GM18498 (cell line): ENCODE measurements around the gene CDH4.

Experiments
- ATAC-seq: cut with Tn5 transposase; IDR thresholded peaks from one replicate; pipeline ENCODE4 v1.9.1; 2021; ENCODE audit warnings: mild to moderate bottlenecking, moderate library complexity; ENCODE audit not compliant: unreplicated experiment

CDH4 gene

DNA sequence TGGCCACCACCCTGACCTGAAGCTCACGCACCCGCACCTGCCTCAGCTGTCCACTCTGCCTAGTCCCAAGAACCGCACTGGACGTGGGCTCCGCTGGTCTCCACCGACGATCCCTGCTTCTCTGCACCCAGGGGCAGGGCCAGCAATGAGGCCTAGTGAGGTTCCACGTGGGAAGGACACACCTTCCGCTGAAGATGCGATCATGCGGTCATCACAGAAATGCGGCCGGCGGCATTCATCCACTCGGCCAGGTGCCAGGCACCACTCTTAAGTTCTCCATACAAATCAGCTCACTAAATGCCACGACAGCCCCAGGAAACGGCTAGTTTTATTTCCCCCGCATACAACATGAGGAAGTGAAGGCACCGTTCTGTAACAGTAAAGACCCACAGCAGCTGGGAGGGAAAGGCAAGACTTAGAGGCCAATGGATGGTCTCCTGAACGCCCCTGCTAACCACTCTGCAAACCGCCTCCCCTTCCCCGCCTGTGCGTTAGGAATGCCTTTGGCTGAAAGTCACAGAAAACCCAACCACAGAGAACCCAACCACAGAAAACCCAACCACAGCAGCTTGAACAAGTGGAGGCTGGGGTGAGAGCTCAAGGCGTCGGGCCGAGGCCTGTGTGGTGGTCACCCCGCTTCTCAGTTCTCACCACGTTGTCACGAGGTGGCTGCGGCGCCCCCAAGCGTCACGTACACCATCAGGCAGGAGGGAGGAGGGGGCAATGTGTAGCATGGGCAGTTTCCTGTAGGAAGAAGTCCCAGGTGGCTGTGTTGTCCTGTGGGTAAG lies 609.2 kb downstream of the CDH4 start:
- ATAC-seq = no peak

GRCh38 chr20:61861858-61862257 lies 609.8 kb downstream of the CDH4 start:
- ATAC-seq = no peak

DNA sequence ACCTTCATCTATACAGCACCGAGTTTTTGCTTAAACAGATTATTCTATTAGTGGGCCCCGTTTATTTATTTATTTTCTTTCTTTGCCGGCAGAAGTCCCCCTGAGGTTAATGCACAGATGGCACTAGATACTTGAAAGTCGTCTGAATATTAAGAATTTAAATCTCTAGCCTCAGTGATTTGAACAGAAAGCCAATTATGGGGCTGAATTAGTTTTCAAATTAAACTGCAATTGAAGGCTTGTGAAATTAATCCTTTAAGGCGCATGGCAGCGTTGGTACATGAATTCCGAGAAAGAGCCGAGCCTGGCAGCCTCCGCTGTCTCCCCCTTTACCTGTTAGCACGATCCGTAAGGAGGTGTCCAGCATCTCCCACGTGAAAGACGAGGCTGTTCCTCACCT lies 610.8 kb downstream of the CDH4 start:
- ATAC-seq = no peak

DNA sequence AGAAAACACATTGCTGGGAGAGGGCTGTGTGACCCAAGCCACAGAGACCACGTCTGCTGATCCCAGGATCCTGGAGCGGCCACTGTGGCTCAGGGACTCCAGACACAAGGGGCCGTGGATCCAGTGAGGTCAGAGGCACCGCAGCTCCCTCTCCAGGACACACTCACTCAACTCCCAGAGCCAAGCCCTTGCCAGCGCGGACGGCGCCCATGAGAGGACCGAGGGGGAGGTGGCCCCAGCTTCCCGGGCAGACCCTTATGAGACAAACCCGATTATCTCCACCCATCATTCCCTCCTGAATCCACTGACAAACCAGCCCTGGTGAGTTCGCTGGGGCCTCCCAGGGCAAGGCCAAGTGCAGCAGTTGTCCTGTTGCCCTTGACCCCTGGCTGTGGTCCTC lies 612.4 kb downstream of the CDH4 start:
- no peak for ATAC-seq

DNA sequence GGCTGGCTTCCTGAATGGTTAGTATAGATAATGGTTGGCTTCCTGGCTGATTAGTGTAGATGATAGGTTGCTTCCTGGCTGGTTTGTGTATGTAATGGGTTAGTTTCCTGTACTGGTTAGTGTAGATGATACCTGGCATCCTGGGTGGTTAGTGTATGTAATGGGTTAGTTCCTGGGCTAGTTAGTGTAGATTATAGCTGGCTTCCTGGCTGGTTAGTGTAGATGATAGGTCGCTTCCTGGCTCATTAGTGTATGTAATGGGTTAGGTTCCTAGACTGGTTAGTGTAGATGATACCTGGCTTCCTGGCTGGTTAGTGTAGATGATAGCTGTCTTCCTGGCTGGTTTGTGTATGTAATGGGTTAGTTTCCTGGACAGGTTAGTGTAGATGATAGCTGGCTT lies 613.3 kb downstream of the CDH4 start:
- ATAC-seq = no peak

- no peak for ATAC-seq
These were observed 614.1 kb downstream of the CDH4 start for GRCh38 chr20:61866165-61866564.

GRCh38 chr20:61868006-61868405 lies 615.9 kb downstream of the CDH4 start:
- no peak for ATAC-seq

- no peak for ATAC-seq
These were observed 616.5 kb downstream of the CDH4 start for GRCh38 chr20:61868466-61869090.

GRCh38 chr20:61869750-61870507 lies 617.9 kb downstream of the CDH4 start:
- ATAC-seq = no peak

DNA sequence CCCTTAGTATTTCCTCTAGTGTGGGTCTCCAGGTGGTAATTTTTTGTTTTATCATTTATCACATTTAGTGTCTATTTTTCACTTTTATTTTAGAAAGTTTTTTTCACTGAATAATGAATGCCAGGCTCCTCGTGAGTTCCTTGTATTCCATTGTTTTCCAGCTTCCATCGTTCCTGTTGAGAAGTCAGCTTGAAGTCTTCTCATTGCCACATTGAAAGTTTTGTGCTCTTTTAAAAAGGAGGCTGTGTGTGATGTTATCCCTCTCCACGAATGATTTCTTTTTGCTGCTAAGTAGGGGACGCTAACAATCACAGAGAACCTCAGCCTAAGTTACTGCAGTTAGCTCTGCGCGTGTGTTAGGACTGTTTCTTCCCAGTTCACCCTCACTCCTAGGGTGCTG lies 619.1 kb downstream of the CDH4 start:
- ATAC-seq = no peak

- ATAC-seq = no peak
These were observed 619.9 kb downstream of the CDH4 start for GRCh38 chr20:61871913-61872312.

DNA sequence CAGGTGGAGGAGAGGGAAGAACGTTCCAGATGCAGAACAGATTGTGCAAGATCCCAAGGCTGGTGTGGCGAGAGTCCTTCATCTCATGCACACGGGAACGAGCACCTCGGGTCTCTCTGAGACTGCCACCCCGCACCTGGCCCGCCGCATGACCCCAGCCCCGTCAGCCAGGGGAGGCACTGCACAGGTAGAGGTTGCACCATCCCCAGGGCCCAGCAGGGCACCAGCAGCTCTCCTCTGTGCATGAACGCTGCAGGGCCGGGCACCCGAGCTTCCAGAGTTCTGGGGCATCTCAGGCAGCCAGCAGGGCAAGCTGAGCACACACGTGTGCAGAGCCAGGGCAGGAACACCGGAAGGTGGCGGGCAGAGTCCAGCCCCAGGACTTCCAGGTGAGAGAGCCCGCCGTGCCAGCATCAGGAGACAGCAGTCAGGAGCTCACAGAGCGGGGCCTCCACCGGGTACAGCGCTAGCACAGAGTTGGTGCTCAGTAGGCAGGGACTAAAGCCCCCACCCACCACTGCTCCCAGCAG lies 620.4 kb downstream of the CDH4 start:
- no peak for ATAC-seq

DNA sequence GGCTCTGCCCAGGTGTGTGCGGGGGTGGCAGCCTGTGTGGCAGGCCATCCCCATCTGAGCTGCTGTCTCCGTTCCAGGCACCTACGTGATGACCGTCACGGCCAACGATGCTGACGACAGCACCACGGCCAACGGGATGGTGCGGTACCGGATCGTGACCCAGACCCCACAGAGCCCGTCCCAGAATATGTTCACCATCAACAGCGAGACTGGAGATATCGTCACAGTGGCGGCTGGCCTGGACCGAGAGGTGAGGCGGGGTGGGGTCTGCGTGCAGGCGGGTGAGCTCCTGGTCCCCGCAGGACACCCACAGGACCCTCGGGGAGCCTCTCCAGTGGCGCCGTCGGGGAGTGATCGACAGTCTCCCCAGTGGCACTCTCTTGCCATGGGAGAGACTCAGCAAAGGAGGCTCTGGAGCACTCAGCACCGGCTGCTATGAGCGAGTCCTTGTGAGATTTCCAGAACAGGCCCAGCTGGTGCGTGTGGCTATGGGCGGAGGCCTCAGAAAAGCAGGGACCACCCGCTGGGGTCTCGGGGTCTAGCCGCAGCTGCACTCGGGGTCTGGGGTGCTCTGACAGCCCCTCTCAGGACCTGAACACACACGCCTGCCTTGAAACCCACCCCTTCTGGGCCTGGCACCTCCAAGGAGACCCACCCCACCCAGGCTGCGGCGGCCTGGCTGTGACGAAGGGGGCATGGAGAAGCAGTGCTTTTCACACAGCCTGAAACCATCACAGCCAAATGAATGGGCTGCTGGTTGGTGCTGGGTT lies 621.8 kb downstream of the CDH4 start:
- ATAC-seq = no peak

DNA sequence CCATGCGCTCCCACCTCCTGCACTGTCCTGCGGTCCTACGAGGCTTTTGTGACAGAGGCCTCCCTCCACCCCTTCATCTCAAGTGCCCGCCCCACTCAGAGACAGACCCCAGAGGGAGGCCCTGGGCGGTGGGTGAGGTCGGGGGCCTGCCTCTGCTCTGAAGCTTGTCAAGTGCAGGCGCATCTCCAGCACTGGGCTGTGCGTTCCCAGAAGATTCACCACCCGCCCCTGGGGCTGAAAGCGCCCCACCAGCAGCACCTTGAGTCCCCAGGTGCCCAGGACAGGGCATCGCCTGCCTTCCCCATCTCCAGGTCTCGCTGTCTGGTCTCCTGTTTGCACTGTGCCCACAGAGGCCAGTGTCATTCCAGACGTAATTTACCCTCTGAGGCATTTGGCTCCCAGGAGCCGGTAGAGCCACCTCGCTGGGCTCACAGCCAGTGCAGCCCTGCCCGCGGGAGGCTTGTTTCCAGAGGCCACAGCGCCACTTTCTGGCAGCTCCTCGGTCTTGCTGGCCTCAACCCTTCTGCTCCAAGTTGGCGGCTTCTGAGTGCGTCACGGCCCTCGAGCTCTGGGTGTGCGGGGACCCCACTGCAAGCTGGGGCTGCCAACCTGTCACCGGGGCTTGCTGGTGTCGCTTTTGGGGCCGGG lies 622.5 kb downstream of the CDH4 start:
- no peak for ATAC-seq

- ATAC-seq = no peak
These were observed 623.3 kb downstream of the CDH4 start for GRCh38 chr20:61875221-61875885.

DNA sequence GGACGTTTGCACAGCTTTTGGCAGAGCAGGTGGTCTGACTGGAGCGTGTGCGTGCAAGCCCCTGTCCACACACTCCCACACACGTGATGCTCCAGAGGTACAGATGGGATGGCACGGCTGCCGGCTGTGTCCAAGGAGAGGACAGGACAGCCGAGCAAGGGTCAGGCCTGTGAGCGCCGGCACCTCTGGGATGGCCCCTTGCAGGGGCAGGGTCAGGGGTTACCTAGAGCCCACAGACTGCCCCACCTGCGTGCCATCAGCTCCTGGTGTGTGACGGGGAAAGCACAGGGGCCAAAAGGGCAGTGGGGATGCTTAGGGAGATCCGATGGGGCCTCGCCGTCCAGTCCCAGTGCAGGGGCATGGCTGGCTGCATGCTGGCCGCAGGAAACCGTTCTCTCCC lies 623.9 kb downstream of the CDH4 start:
- no peak for ATAC-seq

- no peak for ATAC-seq
These were observed 625.1 kb downstream of the CDH4 start for GRCh38 chr20:61876952-61877728.

- no peak for ATAC-seq
These were observed 625.9 kb downstream of the CDH4 start for GRCh38 chr20:61877776-61878477.
